ENCODE results near the gene CXCL5.

GRCh38 chr4:74016068-74016467 lies 17.6 kb upstream of the CXCL5 start:
- TF ChIP-seq POLR2A (IDR thresholded peaks at IDR 0.05; ENCODE audit: low read length) (no peak), GATA1 (IDR thresholded peaks at IDR 0.05; ENCODE audit: low read depth, low read length) (no peak)

Data from erythroblast (primary cell).